GM12864 (cell line): ENCODE results near the gene KIF12.

Source experiments
- DNase-seq: peaks from one replicate; pipeline ENCODE4 v3.0.0-alpha.2; 2011; ENCODE audit warnings: low read depth
- H3K4me3 ChIP-seq: 2 replicates; pipeline ENCODE4 v1.5.1; 2011; ENCODE audit warnings: mild to moderate bottlenecking, low read depth, low read length, control low read depth
- TF ChIP-seq, protein P1 (sequence below): IDR thresholded peaks from 2 replicates; pipeline ENCODE4 v1.5.1; 2011; ENCODE audit warnings: low read depth, mild to moderate bottlenecking, moderate library complexity, low read length, control low read depth, inconsistent platforms; ENCODE audit errors: missing control alignments

Gene KIF12

DNA sequence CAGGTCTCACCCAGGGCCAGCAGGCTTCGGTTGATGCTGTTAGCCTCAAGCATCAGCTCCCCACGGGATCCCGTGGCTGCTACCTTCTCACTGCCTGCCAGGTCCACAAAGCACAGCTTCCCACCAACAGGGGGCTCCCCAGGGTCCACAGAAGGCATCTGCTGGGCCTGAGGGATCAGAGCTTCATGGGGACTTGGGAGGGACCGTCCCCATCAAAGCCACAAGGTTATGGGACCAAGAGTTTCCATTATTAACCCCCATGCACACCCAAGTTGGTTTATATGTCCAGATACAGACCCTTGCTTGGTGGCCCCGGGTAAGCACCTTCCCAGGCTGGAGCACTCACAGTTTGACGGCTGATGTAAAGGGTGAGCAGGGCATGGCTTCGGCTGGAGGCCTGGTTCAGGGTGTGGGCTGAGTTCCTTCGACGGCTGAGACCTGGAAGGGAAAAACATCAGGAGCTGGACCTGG lies 3.0 kb downstream of the KIF12 start:
- TF ChIP-seq, protein P1, sequence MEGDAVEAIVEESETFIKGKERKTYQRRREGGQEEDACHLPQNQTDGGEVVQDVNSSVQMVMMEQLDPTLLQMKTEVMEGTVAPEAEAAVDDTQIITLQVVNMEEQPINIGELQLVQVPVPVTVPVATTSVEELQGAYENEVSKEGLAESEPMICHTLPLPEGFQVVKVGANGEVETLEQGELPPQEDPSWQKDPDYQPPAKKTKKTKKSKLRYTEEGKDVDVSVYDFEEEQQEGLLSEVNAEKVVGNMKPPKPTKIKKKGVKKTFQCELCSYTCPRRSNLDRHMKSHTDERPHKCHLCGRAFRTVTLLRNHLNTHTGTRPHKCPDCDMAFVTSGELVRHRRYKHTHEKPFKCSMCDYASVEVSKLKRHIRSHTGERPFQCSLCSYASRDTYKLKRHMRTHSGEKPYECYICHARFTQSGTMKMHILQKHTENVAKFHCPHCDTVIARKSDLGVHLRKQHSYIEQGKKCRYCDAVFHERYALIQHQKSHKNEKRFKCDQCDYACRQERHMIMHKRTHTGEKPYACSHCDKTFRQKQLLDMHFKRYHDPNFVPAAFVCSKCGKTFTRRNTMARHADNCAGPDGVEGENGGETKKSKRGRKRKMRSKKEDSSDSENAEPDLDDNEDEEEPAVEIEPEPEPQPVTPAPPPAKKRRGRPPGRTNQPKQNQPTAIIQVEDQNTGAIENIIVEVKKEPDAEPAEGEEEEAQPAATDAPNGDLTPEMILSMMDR, result no peak
- no peak for DNase-seq
- H3K4me3 ChIP-seq, result no peak overlapping the region

DNA sequence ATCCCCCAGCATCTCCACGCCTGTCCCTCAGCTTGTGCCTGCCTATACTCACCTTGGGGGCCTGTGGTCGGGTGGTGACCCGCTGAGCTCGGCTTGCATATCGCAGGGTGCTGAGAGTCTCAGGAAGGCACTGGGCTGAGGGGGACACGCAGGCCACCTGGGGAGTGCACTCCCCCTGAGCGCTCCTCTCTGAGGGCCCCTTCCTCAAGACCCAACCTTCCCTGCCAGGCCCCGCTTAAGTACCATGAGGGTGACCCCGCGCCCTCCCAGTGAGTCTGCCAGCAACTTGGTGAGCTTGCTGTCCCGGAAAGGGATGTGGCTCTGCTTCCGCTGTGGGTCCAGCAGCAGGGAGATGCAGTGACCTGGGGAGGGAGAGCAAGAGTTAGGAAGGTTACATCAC lies 4.1 kb downstream of the KIF12 start:
- TF ChIP-seq, protein P1, result no peak
- DNase-seq, result no peak
- no peak overlapping the region for H3K4me3 ChIP-seq

DNA sequence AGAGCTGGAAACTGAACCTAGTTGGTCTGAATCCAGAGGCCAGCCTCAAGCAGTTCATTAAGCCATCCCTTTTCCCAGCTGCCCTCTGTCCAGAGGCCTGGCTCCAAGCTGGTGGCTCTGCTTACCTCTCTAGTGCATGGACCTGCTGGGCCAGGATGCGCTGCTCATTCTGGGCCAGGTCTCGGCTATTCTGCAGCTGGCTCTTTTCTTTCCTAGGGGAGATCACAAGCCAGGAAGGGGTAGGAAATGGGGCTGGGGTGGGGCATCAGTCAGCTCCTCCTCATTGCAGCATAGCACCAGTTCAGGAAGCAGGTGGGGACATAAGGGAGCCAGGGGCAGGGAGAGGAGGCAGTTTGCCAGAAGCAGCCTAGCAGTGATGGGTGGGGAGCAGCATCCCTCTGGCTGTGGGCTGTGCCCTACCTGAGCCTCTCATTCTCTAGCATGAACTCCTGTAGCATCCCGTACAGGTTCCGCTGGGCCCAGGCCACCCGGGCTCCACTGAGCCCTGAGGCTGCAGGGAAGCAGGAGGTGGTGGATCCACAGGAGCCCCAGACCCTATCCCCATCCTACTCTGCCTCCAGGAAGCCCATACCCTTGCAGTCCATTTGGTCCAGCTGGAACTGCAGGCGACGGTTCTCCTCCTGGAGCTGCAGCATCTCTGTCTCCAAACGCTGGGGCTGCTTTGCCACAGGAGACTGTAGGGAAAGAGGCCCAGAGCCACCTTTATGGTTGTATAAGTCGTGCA lies 5.2 kb downstream of the KIF12 start:
- DNase-seq, result no peak
- TF ChIP-seq, protein P1, result no peak
- H3K4me3 ChIP-seq, result no peak overlapping the region

DNA sequence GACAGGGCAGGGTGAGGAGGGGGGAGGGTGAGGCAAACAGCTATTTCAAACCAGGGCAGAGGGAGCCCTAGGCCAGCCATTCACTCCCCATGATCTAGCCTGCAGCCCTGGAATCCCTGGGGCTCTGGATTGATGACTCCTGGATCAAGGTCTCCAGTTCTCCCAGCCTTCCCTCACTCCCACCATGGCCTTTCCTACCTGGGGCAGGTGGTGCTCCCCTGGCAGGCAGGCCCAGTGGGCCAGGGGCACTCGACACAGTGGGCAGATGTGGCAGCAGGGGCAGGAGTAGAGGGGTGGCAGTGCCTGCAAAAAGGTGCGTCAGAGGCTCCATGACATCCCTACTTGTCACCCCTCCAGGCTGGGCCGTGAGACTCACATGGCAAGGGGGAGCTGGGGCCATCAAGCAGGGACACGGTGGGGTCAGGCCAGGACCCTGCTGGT lies 6.0 kb downstream of the KIF12 start:
- TF ChIP-seq, protein P1, result no peak
- no peak overlapping the region for H3K4me3 ChIP-seq
- no peak for DNase-seq

DNA sequence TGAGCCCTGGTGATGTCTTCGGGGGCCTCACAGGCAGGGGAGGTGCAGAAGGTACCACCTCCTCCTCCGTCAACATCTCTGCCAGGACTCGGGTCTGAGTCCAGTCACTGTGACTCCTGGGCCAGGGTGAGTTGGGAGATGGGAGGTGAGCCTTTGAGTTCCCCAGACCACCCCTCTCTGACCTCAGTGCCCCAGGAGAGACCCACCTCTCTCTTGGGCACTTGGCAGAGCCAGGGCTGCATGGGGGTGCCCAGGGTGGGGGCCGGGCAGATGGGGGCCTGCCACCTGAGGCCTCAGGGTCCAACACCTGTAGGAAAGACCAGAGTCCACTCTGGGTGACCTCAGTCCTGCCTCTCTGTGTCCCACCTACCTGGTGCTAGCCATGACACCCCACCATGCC lies 6.8 kb downstream of the KIF12 start:
- DNase-seq, result no peak
- TF ChIP-seq, protein P1, result no peak
- no peak overlapping the region for H3K4me3 ChIP-seq

DNA sequence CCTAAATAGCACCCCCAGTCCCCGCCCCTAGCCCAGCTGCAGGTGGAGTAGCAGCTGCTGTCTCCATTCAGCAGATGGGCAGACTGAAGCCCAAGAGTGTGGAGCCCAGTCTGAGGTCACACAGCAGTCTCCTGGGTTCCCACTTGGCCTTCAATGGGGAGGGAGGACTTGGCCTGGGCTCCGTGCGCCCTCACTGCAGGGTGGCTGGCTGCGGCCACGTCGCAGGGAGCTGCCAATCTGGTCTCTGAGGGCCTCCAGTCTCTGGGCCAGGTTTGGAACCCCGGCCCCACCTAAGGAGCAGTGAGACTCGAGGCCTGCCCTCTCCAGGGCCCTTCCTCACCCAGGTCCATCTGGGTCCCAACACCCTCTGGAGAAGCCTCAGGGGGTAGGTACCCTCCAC lies 7.4 kb downstream of the KIF12 start:
- no peak overlapping the region for H3K4me3 ChIP-seq
- DNase-seq, result no peak
- TF ChIP-seq, protein P1, result no peak

DNA sequence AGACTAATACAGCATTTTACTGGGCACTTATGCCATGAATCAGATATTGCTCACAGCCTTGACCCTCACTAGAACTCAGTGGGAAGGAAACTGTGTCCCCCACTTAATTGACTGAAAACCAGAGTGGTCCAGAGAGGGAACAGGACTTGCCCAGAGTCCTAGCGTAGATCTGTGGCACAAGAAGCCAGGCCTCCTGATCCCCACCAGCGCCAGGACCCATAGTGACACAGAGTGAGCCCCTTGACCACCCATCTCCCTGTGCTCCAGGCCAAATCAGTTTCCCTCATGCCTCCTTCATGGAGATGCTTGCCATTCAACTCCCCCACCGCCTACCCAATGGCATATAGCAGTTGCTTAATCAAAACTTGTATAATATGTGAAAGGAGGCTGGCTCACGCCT lies 8.3 kb downstream of the KIF12 start:
- no peak for DNase-seq
- TF ChIP-seq, protein P1, result no peak
- H3K4me3 ChIP-seq, result no peak overlapping the region
